ENCODE data around the gene PSENEN. TPM values are rescaled to one million over a fixed set of nuclear protein-coding genes. Genes with fewer than 3 reads are reported as not detected.

Gene PSENEN
- total and polyA plus RNA-seq, 9 of the 15 experiments (the other 6 are each of a cell fraction or from before 2014, with no cell fraction given), result 34.5 to 299 (median 61.1) TPM

- TF ChIP-seq RERE (CRISPR knock-in tag; IDR thresholded peaks at IDR 0.05; ENCODE audit: borderline replicate concordance) (no peak), ZNF232 (CRISPR knock-in tag; IDR thresholded peaks at IDR 0.05) (peak; percentile 56; the same call in 1 of the 2 replicates), ARID3A (IDR thresholded peaks at IDR 0.05; ENCODE audit: borderline replicate concordance, low read depth, low read length) (no peak), CHCHD3 (CRISPR knock-in tag; IDR thresholded peaks at IDR 0.05) (no peak), CC2D1A (IDR thresholded peaks at IDR 0.05) (no peak), HMGXB4 (CRISPR knock-in tag; IDR thresholded peaks at IDR 0.05) (no peak), MEIS2 (IDR thresholded peaks at IDR 0.05; ENCODE audit: partially characterized antibody) (no peak), CBX3 (IDR thresholded peaks at IDR 0.05; ENCODE audit: borderline replicate concordance in 1 of 2, low read length in 2 of 2) (peak in 1 of 2 experiments; percentile 94; a peak in 2 of 3 replicates), ZFP91 (CRISPR knock-in tag; IDR thresholded peaks at IDR 0.05) (no peak), ILF3 (IDR thresholded peaks at IDR 0.05; ENCODE audit: borderline replicate concordance) (no peak), COPS2 (conservative IDR thresholded peaks at IDR 0.05) (no peak), GABPA (tag; conservative IDR thresholded peaks at IDR 0.05; ENCODE audit: low read depth) (no peak), ZNF224 (CRISPR knock-in tag; IDR thresholded peaks at IDR 0.05) (peak; percentile 63; the same call in 1 of the 2 replicates), BMI1 (IDR thresholded peaks at IDR 0.05; ENCODE audit: low read length) (no peak), HDAC1 (IDR thresholded peaks at IDR 0.05) (peak in 1 of 2 experiments; percentile 91; a peak in 2 of 4 replicates), GTF2E2 (tag; IDR thresholded peaks at IDR 0.05) (no peak)
Observed at GRCh38 chr19:35704218-35704617, 41.2 kb upstream of the PSENEN start, which contains the start of gene ZBTB32 (continued).
